GM12801 (cell line): ENCODE data around the gene ADGRG3.

Experiments used
- TF ChIP-seq, protein P1 (sequence below): IDR thresholded peaks from one replicate; pipeline ENCODE4 v1.5.1; 2011; ENCODE audit warnings: control low read depth; ENCODE audit not compliant: insufficient read length; ENCODE audit errors: extremely low read depth

ADGRG3 gene

DNA sequence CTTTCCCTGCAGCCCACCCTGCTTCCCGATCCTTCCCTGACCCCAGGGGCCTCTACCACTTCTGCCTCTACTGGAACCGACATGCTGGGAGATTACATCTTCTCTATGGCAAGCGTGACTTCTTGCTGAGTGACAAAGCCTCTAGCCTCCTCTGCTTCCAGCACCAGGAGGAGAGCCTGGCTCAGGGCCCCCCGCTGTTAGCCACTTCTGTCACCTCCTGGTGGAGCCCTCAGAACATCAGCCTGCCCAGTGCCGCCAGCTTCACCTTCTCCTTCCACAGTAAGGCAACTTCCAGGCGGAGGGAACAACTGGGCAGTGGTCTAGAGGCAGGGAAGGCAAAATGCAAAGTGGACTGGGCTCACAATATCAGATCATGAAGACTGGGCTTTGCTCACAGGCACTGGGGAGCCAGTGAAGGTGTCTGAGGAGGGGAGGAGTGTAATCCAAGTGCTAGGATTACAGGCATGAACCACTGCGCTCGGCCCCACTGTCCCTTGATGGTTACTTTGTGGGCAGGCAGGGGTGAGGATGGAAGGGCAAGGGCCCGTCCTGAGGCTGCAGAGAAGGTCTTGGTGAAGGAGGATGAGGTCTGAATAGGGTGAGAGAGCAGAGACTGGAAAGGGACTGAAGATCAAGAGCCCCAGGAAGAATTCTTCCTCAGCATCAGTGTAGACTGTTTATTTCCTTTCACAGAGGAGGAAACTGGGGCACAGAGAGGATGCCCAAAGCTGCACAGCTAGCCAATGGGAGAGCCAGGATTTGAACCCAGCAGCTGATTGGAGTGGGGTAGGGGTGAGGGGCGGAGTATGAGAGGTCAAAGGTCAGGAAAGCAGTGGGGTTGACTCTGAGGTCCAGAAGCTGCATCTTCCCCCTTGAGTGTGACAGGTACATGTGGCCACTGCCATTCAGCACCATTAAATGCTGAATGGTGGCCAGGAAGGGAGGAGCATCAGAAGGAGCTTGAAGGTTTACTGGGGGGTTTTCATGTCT is 16.5 kb upstream of the ADGRG3 start:
- TF ChIP-seq, protein P1, sequence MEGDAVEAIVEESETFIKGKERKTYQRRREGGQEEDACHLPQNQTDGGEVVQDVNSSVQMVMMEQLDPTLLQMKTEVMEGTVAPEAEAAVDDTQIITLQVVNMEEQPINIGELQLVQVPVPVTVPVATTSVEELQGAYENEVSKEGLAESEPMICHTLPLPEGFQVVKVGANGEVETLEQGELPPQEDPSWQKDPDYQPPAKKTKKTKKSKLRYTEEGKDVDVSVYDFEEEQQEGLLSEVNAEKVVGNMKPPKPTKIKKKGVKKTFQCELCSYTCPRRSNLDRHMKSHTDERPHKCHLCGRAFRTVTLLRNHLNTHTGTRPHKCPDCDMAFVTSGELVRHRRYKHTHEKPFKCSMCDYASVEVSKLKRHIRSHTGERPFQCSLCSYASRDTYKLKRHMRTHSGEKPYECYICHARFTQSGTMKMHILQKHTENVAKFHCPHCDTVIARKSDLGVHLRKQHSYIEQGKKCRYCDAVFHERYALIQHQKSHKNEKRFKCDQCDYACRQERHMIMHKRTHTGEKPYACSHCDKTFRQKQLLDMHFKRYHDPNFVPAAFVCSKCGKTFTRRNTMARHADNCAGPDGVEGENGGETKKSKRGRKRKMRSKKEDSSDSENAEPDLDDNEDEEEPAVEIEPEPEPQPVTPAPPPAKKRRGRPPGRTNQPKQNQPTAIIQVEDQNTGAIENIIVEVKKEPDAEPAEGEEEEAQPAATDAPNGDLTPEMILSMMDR, result no peak

DNA sequence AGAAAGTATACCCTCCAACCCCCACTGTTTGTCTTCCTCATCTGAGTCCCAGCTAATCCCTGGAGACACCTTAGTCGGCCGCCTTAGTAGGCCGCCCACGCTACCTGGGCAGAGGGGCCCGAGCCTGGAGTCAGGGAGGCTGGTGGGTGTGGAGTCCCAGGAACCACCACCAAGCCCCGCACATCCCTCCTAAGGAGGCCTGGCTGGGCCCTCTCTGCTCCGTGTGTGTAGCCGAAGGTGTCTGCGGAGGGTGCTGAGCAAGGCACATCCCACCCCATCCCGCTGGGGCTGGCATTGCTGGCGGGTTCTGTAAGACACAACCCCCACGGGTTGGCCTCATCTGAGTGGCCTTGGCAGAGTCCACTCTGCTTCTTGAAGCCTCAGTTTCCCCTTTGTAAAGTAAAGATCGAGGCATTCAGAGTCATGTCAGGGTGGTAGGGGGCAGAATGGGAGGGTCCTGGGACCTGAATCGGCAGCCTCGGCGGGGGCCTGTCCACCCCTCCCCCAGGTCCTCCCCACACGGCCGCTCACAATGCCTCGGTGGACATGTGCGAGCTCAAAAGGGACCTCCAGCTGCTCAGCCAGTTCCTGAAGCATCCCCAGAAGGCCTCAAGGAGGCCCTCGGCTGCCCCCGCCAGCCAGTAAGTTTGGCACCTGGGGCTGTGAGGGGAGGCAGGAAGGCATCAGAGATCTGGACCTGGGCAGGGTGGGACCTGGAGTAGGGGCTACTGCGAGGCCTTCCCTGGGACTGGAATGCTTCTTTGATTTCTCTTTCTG is 15.2 kb upstream of the ADGRG3 start:
- TF ChIP-seq, protein P1, result no peak

DNA sequence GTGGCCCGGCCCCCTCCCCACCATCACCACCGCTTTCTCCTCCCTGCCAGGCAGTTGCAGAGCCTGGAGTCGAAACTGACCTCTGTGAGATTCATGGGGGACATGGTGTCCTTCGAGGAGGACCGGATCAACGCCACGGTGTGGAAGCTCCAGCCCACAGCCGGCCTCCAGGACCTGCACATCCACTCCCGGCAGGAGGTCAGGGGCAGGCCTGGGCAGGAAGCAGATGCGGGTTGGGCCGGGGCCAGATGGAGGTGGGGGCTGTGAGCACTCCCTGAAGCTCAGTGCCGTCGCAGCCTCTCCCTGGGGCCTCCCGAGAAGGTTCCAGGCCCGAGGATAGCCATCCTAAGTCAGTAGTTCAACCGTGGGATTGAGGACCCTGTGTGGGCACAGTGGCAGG is 14.2 kb upstream of the ADGRG3 start:
- TF ChIP-seq, protein P1, result no peak

DNA sequence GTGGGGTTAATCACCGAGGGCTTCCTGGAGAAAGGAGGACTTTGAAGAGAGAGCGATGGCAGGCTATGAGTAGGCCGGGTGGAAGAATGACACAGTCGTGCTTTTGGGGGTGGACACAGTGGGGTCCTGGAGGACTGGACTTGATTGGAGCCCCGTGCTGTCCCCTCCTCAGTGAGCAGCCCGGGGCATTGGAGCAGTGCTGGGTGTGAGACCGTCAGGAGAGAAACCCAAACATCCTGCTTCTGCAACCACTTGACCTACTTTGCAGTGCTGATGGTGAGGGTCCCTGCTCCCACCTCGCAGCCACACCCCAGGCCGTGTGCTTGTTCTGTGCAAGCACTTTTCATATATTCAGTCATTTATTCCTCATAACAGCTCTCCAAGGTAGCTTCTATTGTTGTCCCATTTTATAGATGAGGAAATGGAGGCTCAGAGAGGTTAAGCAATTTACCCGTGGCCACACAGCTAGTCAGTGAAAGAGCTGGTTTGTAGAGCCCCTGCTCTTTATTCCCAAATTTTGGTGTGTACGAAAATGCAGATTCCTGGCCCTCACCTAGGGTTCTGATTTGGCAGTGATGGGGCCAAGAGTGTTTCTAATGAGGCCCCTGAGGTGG is 11.7 kb upstream of the ADGRG3 start:
- TF ChIP-seq, protein P1, result no peak

DNA sequence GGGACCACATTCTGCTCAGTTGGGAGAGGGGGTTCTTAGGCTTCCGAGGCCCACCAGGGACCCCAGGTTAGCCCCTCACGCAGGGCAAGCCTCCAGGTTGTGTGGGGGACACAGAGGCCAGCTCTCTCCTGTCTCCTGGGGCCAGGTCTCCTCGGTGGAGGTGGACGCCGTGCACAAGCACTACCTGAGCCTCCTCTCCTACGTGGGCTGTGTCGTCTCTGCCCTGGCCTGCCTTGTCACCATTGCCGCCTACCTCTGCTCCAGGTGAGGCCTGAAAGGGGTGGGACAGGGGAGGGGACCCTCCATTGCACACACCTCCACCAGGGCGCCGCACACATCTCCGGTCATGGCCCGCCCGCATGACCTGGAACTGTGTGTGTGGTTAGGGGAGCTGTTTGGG is 10.9 kb upstream of the ADGRG3 start:
- TF ChIP-seq, protein P1, result no peak

DNA sequence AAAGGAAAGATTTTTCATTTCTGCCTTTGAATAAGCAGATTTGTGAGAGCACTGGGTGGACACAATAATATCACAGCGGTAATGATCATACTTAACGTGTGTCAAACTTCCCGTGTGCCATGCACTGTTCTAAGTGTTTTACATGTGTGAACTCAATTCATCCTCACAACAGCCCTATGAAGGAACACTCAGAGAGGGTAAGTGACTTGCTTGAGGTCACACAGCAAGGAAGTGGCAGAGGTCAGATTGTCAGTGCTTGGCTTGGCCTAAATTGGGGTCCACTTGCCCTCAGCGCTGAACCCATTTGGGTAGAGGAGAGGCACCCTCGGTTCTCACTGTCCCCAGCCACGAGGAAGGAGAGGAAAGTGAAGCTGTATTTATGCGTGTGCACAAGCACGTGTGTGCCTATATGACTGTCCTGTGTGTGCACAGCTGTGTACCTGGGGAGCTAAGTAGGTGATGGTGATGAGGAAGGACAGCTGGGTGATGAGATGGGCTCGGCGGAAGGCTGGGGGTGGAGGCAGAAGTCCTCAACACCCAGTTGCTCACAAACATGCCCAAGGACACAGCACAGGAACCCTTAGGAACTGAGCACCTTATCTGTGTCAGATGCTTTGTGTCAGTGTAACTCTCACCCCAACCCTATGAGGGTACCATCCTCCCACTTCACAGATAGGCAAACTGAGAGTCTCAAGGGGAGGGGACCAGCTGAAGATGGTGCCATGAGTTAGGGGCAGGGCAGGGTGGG is 9.8 kb upstream of the ADGRG3 start:
- TF ChIP-seq, protein P1, result no peak
